Trophoblast cell (in vitro differentiated cells and primary cell): ENCODE results near the gene PDGFC.

Experiments used
- DNase-seq, 2 donors: peaks; one replicate each; pipeline ENCODE4 v3.0.0-alpha.2; 2016
- H2AFZ ChIP-seq: 2 replicates; pipeline ENCODE4 v1.6.1; 2013; ENCODE audit warnings: low read length, moderate library complexity, mild to moderate bottlenecking; ENCODE audit not compliant: insufficient read depth, poor library complexity
- H2AK5ac ChIP-seq: 2 replicates; pipeline ENCODE4 v1.6.1; 2013; ENCODE audit warnings: mild to moderate bottlenecking, low read length
- H2BK120ac ChIP-seq: 2 replicates; pipeline ENCODE4 v1.6.1; 2013; ENCODE audit warnings: low read length, mild to moderate bottlenecking, moderate library complexity; ENCODE audit not compliant: insufficient read depth, poor library complexity
- H2BK12ac ChIP-seq: 2 replicates; pipeline ENCODE4 v1.6.1; 2013; ENCODE audit warnings: mild to moderate bottlenecking, low read length, moderate library complexity
- H2BK5ac ChIP-seq: 2 replicates; pipeline ENCODE4 v1.6.1; 2013; ENCODE audit warnings: low read length, low read depth, moderate library complexity, mild to moderate bottlenecking; ENCODE audit not compliant: poor library complexity
- H3K14ac ChIP-seq: 2 replicates; pipeline ENCODE4 v1.6.1; 2013; ENCODE audit warnings: mild to moderate bottlenecking, low read length
- H3K18ac ChIP-seq: 2 replicates; pipeline ENCODE4 v1.6.1; 2013; ENCODE audit warnings: mild to moderate bottlenecking, low read length
- H3K23ac ChIP-seq: 2 replicates; pipeline ENCODE4 v1.6.1; 2013; ENCODE audit warnings: low read length
- H3K27ac ChIP-seq: 2 replicates; pipeline ENCODE4 v1.5.1; 2013; ENCODE audit warnings: low read depth, mild to moderate bottlenecking, inconsistent platforms, low read length, moderate library complexity
- H3K27me3 ChIP-seq: 2 replicates; pipeline ENCODE4 v1.6.1; 2013; ENCODE audit warnings: inconsistent platforms, mild to moderate bottlenecking, low read length, moderate library complexity; ENCODE audit not compliant: insufficient read depth
- H3K36me3 ChIP-seq, 2 experiments: 1 replicate in 1 of 2; 2 replicates in 1 of 2; pipeline ENCODE4 v1.6.1; 2013; ENCODE audit warnings: low read length in 2 of 2, mild to moderate bottlenecking in 2 of 2, moderate library complexity in 1 of 2; ENCODE audit not compliant: insufficient read depth in 2 of 2, control insufficient read depth in 1 of 2
- H3K4ac ChIP-seq: 2 replicates; pipeline ENCODE4 v1.6.1; 2013; ENCODE audit warnings: low read depth, mild to moderate bottlenecking, low read length, moderate library complexity
- H3K4me1 ChIP-seq, 2 experiments: 1 replicate in 1 of 2; 2 replicates in 1 of 2; pipeline ENCODE4 v1.6.1; 2013; ENCODE audit warnings: low read length in 2 of 2, mild to moderate bottlenecking in 2 of 2, moderate library complexity in 1 of 2; ENCODE audit not compliant: insufficient read depth in 2 of 2, control insufficient read depth in 1 of 2
- H3K4me2 ChIP-seq: 2 replicates; pipeline ENCODE4 v1.6.1; 2013; ENCODE audit warnings: inconsistent platforms, mild to moderate bottlenecking, low read length, moderate library complexity
- H3K4me3 ChIP-seq: 2 replicates; pipeline ENCODE4 v1.5.1; 2013; ENCODE audit warnings: mild to moderate bottlenecking, low read depth, low read length, inconsistent platforms
- H3K79me1 ChIP-seq: one replicate; pipeline ENCODE4 v1.6.1; 2013; ENCODE audit warnings: low read length
- H3K79me2 ChIP-seq: 2 replicates; pipeline ENCODE4 v1.6.1; 2013; ENCODE audit warnings: low read length, mild to moderate bottlenecking; ENCODE audit not compliant: control insufficient read depth, insufficient read depth, poor library complexity
- H3K9ac ChIP-seq: 2 replicates; pipeline ENCODE4 v1.6.1; 2013; ENCODE audit warnings: mild to moderate bottlenecking, low read length
- H3K9me3 ChIP-seq: 2 replicates; pipeline ENCODE4 v1.6.1; 2013; ENCODE audit warnings: low read depth, mild to moderate bottlenecking, control low read depth, inconsistent platforms, low read length; ENCODE audit not compliant: insufficient read depth
- H4K12ac ChIP-seq: 2 replicates; pipeline ENCODE4 v1.6.1; 2013; ENCODE audit warnings: low read depth, mild to moderate bottlenecking, low read length, moderate library complexity
- H4K8ac ChIP-seq: 2 replicates; pipeline ENCODE4 v1.6.1; 2013; ENCODE audit warnings: low read depth, mild to moderate bottlenecking, low read length, moderate library complexity
- H4K91ac ChIP-seq: one replicate; pipeline ENCODE4 v1.6.1; 2013; ENCODE audit warnings: low read depth, mild to moderate bottlenecking, low read length, moderate library complexity
- WGBS: extraction: QIAGEN DNeasy Blood & Tissue Kit; methylation state at CpG from one replicate; pipeline ENCODE4 v1.1.7; 2013; ENCODE audit warnings: missing lambda C conversion rate; ENCODE audit not compliant: insufficient read length, insufficient coverage; ENCODE audit errors: extremely low coverage; 5-methylcytosine and 5-hydroxymethylcytosine counted together

PDGFC gene

DNA sequence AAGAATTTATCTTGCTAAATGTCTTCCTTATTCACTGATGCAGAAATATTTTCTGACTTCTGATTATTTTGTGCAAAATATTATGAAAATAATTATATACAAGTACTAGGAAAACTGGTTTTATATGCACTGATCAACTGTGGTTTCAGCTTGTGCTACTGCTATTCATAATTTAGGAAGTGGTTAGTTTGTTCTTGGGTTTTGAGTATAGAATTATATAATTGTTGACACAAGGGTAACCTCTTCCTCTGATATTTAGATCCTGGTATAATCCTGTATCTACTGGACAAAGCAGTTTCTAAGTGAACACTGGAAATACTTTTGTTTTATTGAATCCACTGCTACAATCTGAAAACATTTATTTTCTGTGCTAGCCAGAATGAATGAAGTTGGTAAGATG lies 182.8 kb downstream of the PDGFC start:
- Histone ChIP-seq H3K79me1 (no peaks in the 10 kb centered on the region), H2BK12ac (no peak overlapping the region), H3K9ac (no peak overlapping the region), H3K23ac (no peak overlapping the region), H3K36me3 (no peaks in the 10 kb centered on the region), H3K4me3 (no peak overlapping the region), H3K4me1 (peaks cover 0 to 3% of the 10 kb centered on the region in 2 experiments), H3K79me2 (no peaks in the 10 kb centered on the region), H3K4me2 (no peak overlapping the region), H2BK120ac (no peak overlapping the region), H2BK5ac (no peak overlapping the region), H3K9me3 (no peaks in the 10 kb centered on the region), H3K27me3 (no peaks in the 10 kb centered on the region), H4K12ac (no peak overlapping the region), H3K27ac (no peak overlapping the region), H3K4ac (no peak overlapping the region), H4K91ac (no peak overlapping the region), H4K8ac (no peak overlapping the region), H3K14ac (no peak overlapping the region), H2AFZ (no peak overlapping the region), H3K18ac (no peak overlapping the region), H2AK5ac (no peak overlapping the region)
- no peak for DNase-seq

GRCh38 chr4:156786713-156787112 lies 184.9 kb downstream of the PDGFC start:
- H2AFZ ChIP-seq: no peak overlapping the region
- H2BK12ac ChIP-seq: no peak overlapping the region
- no peak overlapping the region for H2BK120ac ChIP-seq
- no peak for DNase-seq
- H3K79me2 ChIP-seq: no peaks in the 10 kb centered on the region
- no peaks in the 10 kb centered on the region for H3K79me1 ChIP-seq
- peaks cover 0 to 3% of the 10 kb centered on the region in 2 experiments for H3K4me1 ChIP-seq
- H3K4me2 ChIP-seq: no peak overlapping the region
- H3K4me3 ChIP-seq: no peak overlapping the region
- no peak overlapping the region for H3K23ac ChIP-seq
- H4K8ac ChIP-seq: no peak overlapping the region
- H2AK5ac ChIP-seq: no peak overlapping the region
- H3K14ac ChIP-seq: no peak overlapping the region
- H3K36me3 ChIP-seq: no peaks in the 10 kb centered on the region
- no peak overlapping the region for H3K27ac ChIP-seq
- H4K91ac ChIP-seq: no peak overlapping the region
- H3K4ac ChIP-seq: no peak overlapping the region
- no peak overlapping the region for H2BK5ac ChIP-seq
- H4K12ac ChIP-seq: no peak overlapping the region
- H3K27me3 ChIP-seq: no peaks in the 10 kb centered on the region
- H3K18ac ChIP-seq: no peak overlapping the region
- no peak overlapping the region for H3K9ac ChIP-seq
- no peaks in the 10 kb centered on the region for H3K9me3 ChIP-seq

GRCh38 chr4:156784970-156785369 lies 186.6 kb downstream of the PDGFC start:
- Histone ChIP-seq H2AK5ac (no peak overlapping the region), H2BK5ac (no peak overlapping the region), H3K79me1 (peaks cover 6% of the 10 kb centered on the region), H3K27ac (no peak overlapping the region), H4K12ac (no peak overlapping the region), H3K23ac (no peak overlapping the region), H2BK120ac (no peak overlapping the region), H3K36me3 (no peaks in the 10 kb centered on the region), H2BK12ac (peak overlapping the region; percentile 71), H3K4me3 (no peak overlapping the region), H3K4me1 (peaks cover 2% of the 10 kb centered on the region in 2 experiments), H3K79me2 (no peaks in the 10 kb centered on the region), H3K27me3 (no peaks in the 10 kb centered on the region), H3K9me3 (no peaks in the 10 kb centered on the region), H3K9ac (no peak overlapping the region), H3K4ac (no peak overlapping the region), H3K18ac (no peak overlapping the region), H3K4me2 (no peak overlapping the region), H2AFZ (no peak overlapping the region), H4K8ac (no peak overlapping the region), H3K14ac (no peak overlapping the region), H4K91ac (no peak overlapping the region)
- no CpG with 5 or more reads among the region's 3 CpGs for WGBS
- no peak for DNase-seq

DNA sequence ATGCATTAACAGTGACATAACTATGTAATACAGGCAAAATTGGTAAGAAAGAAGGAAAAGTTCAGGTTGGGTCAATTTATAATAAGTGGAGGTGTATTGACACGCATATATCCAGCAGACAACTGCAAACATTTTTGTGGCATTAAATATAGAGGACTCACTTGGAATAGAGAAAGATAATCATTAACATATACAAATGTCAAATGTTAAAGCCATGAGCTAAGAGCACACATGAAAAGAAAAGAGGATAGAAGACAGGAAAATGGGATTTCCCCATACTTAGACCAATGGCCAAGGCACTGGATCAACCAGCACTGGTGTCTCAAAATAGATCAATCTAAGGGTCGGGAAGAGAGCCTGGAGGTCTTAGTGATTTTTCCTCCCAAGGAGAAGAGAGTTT lies 187.6 kb downstream of the PDGFC start:
- H3K4me3 ChIP-seq: no peak overlapping the region
- no peak overlapping the region for H2AFZ ChIP-seq
- WGBS: no CpG with 5 or more reads among the region's 2 CpGs
- H3K9ac ChIP-seq: no peak overlapping the region
- no peak overlapping the region for H4K91ac ChIP-seq
- peaks cover 8% of the 10 kb centered on the region for H3K79me1 ChIP-seq
- H3K79me2 ChIP-seq: no peaks in the 10 kb centered on the region
- no peak overlapping the region for H3K23ac ChIP-seq
- peaks cover 2% of the 10 kb centered on the region in 2 experiments for H3K4me1 ChIP-seq
- H3K4me2 ChIP-seq: no peak overlapping the region
- H2BK120ac ChIP-seq: no peak overlapping the region
- no peak overlapping the region for H3K27ac ChIP-seq
- H3K36me3 ChIP-seq: no peaks in the 10 kb centered on the region
- H3K18ac ChIP-seq: no peak overlapping the region
- H3K27me3 ChIP-seq: no peaks in the 10 kb centered on the region
- H3K14ac ChIP-seq: no peak overlapping the region
- no peak overlapping the region for H3K4ac ChIP-seq
- no peak overlapping the region for H2AK5ac ChIP-seq
- no peaks in the 10 kb centered on the region for H3K9me3 ChIP-seq
- no peak for DNase-seq
- no peak overlapping the region for H2BK12ac ChIP-seq
- no peak overlapping the region for H2BK5ac ChIP-seq
- H4K8ac ChIP-seq: no peak overlapping the region
- H4K12ac ChIP-seq: no peak overlapping the region

DNA sequence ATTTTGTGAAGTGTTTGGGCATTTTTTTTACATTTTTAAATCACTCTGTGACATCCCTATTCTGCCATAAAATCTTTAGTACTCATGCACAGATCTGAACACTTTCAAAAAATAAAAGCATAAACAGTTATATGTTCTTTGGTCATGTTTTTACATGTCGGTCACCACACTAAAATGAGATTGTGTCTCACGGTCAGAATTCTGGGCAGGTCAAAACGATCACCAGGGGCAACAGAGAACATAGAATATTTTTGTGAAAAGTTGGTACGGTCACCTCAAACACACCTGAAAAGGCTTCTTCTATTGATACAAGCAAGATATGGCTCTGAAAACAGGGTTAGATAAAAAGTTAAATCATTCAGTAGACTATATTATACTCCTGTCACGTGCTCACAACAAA lies 189.1 kb downstream of the PDGFC start:
- no CpG with 5 or more reads among the region's 5 CpGs for WGBS
- Histone ChIP-seq H3K14ac (no peak overlapping the region), H2AFZ (no peak overlapping the region), H3K27me3 (no peaks in the 10 kb centered on the region), H3K4ac (no peak overlapping the region), H4K12ac (no peak overlapping the region), H4K8ac (no peak overlapping the region), H3K4me3 (no peak overlapping the region), H2BK120ac (no peak overlapping the region), H2BK12ac (no peak overlapping the region), H3K36me3 (no peaks in the 10 kb centered on the region), H2BK5ac (no peak overlapping the region), H3K27ac (no peak overlapping the region), H3K23ac (no peak overlapping the region), H3K4me2 (no peak overlapping the region), H3K79me2 (no peaks in the 10 kb centered on the region), H3K4me1 (peaks cover 2% of the 10 kb centered on the region in 2 experiments), H2AK5ac (no peak overlapping the region), H4K91ac (no peak overlapping the region), H3K79me1 (peaks cover 8% of the 10 kb centered on the region), H3K9me3 (no peaks in the 10 kb centered on the region), H3K9ac (no peak overlapping the region), H3K18ac (no peak overlapping the region)
- DNase-seq: no peak
